Colonic mucosa (tissue), 4 donors: ENCODE data around the gene FAM193A. TPM values are rescaled to one million over a fixed set of nuclear protein-coding genes. Genes with fewer than 3 reads are reported as not detected.

Experiments used
- DNase-seq: peaks from one replicate; pipeline ENCODE4 v3.0.0-alpha.2; 2020
- H3K27ac ChIP-seq: fragments of 200-600 bp; one replicate; pipeline ENCODE4 v1.8.0; 2021
- H3K27me3 ChIP-seq: fragments of 200-600 bp; one replicate; pipeline ENCODE4 v1.8.0; 2021
- H3K36me3 ChIP-seq: fragments of 200-600 bp; one replicate; pipeline ENCODE4 v1.8.0; 2021
- H3K4me1 ChIP-seq: fragments of 200-600 bp; one replicate; pipeline ENCODE4 v1.8.0; 2021; ENCODE audit warnings: mild to moderate bottlenecking
- H3K4me3 ChIP-seq: fragments of 200-600 bp; one replicate; pipeline ENCODE4 v1.8.0; 2021
- H3K9ac ChIP-seq, 2 donors: one replicate each; pipeline ENCODE4 v1.7.0; 2013; ENCODE audit warnings: control low read depth in 2 of 2, low read depth in 2 of 2, low read length in 2 of 2
- H3K9me3 ChIP-seq: fragments of 200-600 bp; one replicate; pipeline ENCODE4 v1.8.0; 2021
- CTCF ChIP-seq: fragments of 200-600 bp; IDR thresholded peaks from one replicate; pipeline ENCODE4 v1.8.0; 2022; ENCODE audit warnings: antibody characterized with exemption, mild to moderate bottlenecking
- intact Hi-C: fragments of 100-400 bp; cut with DNase I; formaldehyde crosslinking; loops from one replicate; pipeline ENCODE4 v1.14.1; 2022
- total RNA-seq, 2 donors: library from RNA; stranded (reverse); fragmentation: NEBNext Ultra II Directional in 1 of 2; extraction: Animal tissue kit (Norgen Biotek cat#: 25700) in 1 of 2; gene quantifications; one replicate each; pipeline ENCODE4 v1.2.1, GENCODE V29; 2021
- donor health status: healthy.
- donor health status: DM: no; HTN: no; CAD: no.
- donor health status: DM: no; HTN: no; CAD: no.

Gene FAM193A
- total RNA-seq, 2 donors from 2014 or later, result 18.0 to 25.8 TPM

GRCh38 chr4:2699534-2699933 is 163.1 kb downstream of the FAM193A start:
- Histone ChIP-seq H3K27me3 (no peaks in the 10 kb centered on the region), H3K36me3 (peaks cover 22% of the 10 kb centered on the region), H3K4me1 (no peaks in the 10 kb centered on the region), H3K9ac (no peak overlapping the region), H3K27ac (no peak overlapping the region), H3K9me3 (no peaks in the 10 kb centered on the region), H3K4me3 (no peak overlapping the region)
- intact Hi-C loops, result no loop called here
- TF ChIP-seq CTCF, result no peak
- DNase-seq, result no peak

GRCh38 chr4:2700031-2700430 is 163.6 kb downstream of the FAM193A start:
- Histone ChIP-seq H3K4me3 (no peak overlapping the region), H3K9ac (no peak overlapping the region), H3K27me3 (no peaks in the 10 kb centered on the region), H3K4me1 (no peaks in the 10 kb centered on the region), H3K36me3 (peaks cover 22% of the 10 kb centered on the region), H3K9me3 (no peaks in the 10 kb centered on the region), H3K27ac (no peak overlapping the region)
- intact Hi-C loops, result no loop called here
- no peak for TF ChIP-seq CTCF
- DNase-seq, result no peak

GRCh38 chr4:2702361-2702760 is 165.9 kb downstream of the FAM193A start:
- Histone ChIP-seq H3K9ac (no peak overlapping the region), H3K4me1 (no peaks in the 10 kb centered on the region), H3K27ac (no peak overlapping the region), H3K27me3 (no peaks in the 10 kb centered on the region), H3K4me3 (no peak overlapping the region), H3K36me3 (peaks cover 17% of the 10 kb centered on the region), H3K9me3 (no peaks in the 10 kb centered on the region)
- DNase-seq, result no peak
- TF ChIP-seq CTCF, result no peak
- intact Hi-C loops, result no loop called here

GRCh38 chr4:2702770-2703169 is 166.3 kb downstream of the FAM193A start:
- no peaks in the 10 kb centered on the region for H3K4me1 ChIP-seq
- H3K9ac ChIP-seq, result no peak overlapping the region
- no peak for TF ChIP-seq CTCF
- H3K27ac ChIP-seq, result no peak overlapping the region
- H3K27me3 ChIP-seq, result no peaks in the 10 kb centered on the region
- intact Hi-C loops, result no loop called here
- H3K9me3 ChIP-seq, result no peaks in the 10 kb centered on the region
- H3K36me3 ChIP-seq, result peaks cover 14% of the 10 kb centered on the region
- no peak for DNase-seq
- H3K4me3 ChIP-seq, result no peak overlapping the region

GRCh38 chr4:2712261-2712842 is 175.9 kb downstream of the FAM193A start:
- no peak for TF ChIP-seq CTCF
- DNase-seq, result no peak
- Histone ChIP-seq H3K9me3 (no peaks in the 10 kb centered on the region), H3K27me3 (no peaks in the 10 kb centered on the region), H3K9ac (no peak overlapping the region), H3K27ac (no peak overlapping the region), H3K4me1 (no peaks in the 10 kb centered on the region), H3K4me3 (no peak overlapping the region), H3K36me3 (peaks cover 6% of the 10 kb centered on the region)
- intact Hi-C loops, result no loop called here
